Erythroblast (primary cell): ENCODE measurements around the gene SLC18A2.

Experiments used
- DNase-seq, 2 experiments: peaks; one replicate each; lab custom pipeline; 2025; lab: John Stamatoyannopoulos, UW
- GATA1 ChIP-seq: IDR thresholded peaks from 2 replicates; pipeline ENCODE4 v1.6.1; 2011; ENCODE audit warnings: low read depth, mild to moderate bottlenecking, control low read depth, low read length, moderate library complexity
- POLR2A ChIP-seq: IDR thresholded peaks from 2 replicates; pipeline ENCODE4 v1.6.1; 2011; ENCODE audit warnings: mild to moderate bottlenecking, low read length

SLC18A2 gene

GRCh38 chr10:117324367-117324766 lies 83.5 kb downstream of the SLC18A2 start:
- TF ChIP-seq POLR2A (no peak), GATA1 (no peak)
- DNase-seq, result no peak

- TF ChIP-seq POLR2A (no peak), GATA1 (no peak)
- no peak for DNase-seq
Measured at GRCh38 chr10:117327262-117327661, 86.3 kb downstream of the SLC18A2 start.
